NCI-H748 (cell line): ENCODE results near the gene BLOC1S1.

Experiments
- DNase-seq: peaks from one replicate; lab custom pipeline; 2025; ENCODE audit not compliant: unreplicated experiment; lab: John Stamatoyannopoulos, UW

BLOC1S1 gene

GRCh38 chr12:55715833-55716581, at the start of gene BLOC1S1:
TSS of gene BLOC1S1 (plus strand) at chr12:55716046. CDS start at chr12:55716052, 6 bp downstream.
- DNase-seq = peak; percentile 97

GRCh38 chr12:55666508-55666907, 49.3 kb upstream of the BLOC1S1 start:
- DNase-seq = no peak

GRCh38 chr12:55670276-55670675, 45.6 kb upstream of the BLOC1S1 start:
- DNase-seq = no peak

GRCh38 chr12:55671746-55672145, 44.1 kb upstream of the BLOC1S1 start:
- DNase-seq = no peak

- no peak for DNase-seq
Observed at GRCh38 chr12:55673638-55674037, 42.2 kb upstream of the BLOC1S1 start.

DNA sequence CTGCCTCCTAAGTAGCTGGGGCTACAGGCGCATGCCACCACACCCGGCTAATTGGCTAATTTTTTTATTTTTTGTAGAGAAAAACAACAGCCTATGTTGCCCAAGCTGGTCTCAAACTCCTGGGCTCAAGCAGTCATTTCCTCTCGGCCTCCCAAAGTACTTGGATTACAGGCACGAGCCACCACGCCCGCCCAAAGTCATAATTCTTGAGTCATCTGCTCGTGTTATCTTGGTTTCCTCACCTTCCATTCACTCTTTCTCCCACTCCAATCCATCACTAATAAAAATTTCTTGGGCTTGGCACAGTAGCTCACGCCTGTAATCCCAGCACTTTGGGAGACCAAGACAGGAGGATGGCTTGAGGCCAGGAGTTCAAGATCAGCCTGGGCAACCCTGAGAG, 40.2 kb upstream of the BLOC1S1 start:
- DNase-seq = no peak

- no peak for DNase-seq
Observed at GRCh38 chr12:55676707-55677106, 39.1 kb upstream of the BLOC1S1 start.

- DNase-seq = no peak
Observed at GRCh38 chr12:55679691-55680090, 36.2 kb upstream of the BLOC1S1 start.

GRCh38 chr12:55681142-55682077, 34.4 kb upstream of the BLOC1S1 start:
- DNase-seq = peak; percentile 20

DNA sequence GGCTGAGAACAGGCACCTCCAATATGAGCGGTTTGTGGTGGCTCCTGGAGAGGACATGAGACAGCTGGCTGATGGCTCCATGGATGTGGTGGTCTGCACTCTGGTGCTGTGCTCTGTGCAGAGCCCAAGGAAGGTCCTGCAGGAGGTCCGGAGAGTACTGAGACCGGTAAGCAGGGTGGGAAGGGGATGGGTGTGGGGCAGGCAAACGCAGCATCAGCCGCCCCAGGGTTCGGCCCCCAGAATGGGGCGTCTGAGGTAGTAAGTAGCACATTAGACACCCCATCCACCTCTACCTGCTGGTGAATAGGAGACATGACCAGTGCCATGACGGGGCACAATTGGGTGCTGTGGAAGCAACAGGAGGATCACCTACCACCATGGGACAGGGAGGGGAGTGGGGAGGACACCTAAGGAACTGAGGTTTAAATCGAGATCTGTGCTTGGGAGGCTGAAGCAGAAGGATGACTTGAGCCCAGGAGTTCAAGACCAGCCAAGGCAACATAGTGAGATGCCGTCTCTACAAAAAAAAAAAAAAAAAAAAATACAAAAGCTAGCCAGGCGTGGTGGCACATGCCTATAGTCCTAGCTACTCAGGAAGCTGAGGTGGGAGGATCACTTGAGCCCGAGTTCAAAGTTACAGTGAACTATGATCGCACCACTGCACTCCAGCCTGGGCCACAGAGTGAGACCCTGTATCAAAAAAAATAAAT, 33.6 kb upstream of the BLOC1S1 start:
- DNase-seq = no peak

DNA sequence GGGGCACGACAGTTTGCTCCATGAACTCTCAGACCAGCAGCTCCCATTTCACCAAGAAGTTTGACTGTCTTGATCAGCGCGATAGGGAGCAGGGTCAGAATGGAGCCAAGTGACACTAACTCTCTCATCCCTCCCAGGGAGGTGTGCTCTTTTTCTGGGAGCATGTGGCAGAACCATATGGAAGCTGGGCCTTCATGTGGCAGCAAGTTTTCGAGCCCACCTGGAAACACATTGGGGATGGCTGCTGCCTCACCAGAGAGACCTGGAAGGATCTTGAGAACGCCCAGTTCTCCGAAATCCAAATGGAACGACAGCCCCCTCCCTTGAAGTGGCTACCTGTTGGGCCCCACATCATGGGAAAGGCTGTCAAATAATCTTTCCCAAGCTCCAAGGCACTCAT, 32.2 kb upstream of the BLOC1S1 start:
- DNase-seq = no peak

- no peak for DNase-seq
Observed at GRCh38 chr12:55684761-55685370, 31.0 kb upstream of the BLOC1S1 start.

- no peak for DNase-seq
Observed at GRCh38 chr12:55685671-55686070, 30.2 kb upstream of the BLOC1S1 start.

GRCh38 chr12:55686366-55687010, 29.4 kb upstream of the BLOC1S1 start:
- no peak for DNase-seq

- DNase-seq = no peak
Observed at GRCh38 chr12:55687746-55688145, 28.1 kb upstream of the BLOC1S1 start.

DNA sequence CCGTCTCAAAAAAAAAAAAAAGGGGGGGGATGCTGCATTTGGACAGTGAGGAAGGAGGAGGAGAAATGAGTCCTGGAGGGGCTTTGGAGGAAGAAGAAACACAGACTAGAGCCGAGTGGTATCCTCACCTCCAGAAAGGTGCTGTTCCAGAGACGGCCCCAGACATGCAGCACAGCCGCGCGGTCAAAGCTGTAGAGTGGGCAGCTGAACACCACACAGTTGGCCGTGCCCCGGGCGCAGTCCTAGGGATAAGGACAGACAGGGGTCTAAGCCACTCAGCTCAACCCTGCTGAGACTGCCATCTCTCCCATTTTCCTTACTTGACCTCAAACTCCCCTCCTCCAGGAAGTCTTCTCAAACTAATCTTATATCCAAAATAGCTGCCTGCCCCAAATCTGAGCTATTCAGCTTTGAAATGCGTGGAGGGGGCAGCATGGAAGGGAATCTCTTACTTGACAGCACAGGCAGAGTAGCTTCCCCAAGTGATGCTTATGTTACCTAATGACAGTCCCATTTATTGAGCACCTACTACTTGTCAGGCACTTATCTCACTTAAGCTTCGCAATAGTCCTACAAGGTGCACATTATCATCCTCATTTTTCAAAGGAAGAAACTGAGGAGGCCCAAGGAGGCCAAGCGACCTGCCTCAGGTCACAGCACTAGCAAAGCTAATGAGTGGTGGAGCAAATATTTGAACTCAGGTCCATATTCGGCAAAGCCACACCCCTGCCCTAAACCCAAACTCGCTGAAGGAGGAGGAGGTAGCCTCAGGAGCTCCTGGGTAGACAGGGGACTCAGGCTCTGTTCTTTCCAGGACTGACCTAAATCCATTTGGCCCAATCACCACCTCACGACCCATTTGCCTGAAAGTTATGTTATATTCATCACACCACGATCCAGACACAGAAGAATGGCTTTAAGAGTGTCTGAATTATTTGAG, 26.9 kb upstream of the BLOC1S1 start:
- no peak for DNase-seq

GRCh38 chr12:55692631-55693322, 23.1 kb upstream of the BLOC1S1 start:
- no peak for DNase-seq

GRCh38 chr12:55693323-55694187, 22.3 kb upstream of the BLOC1S1 start:
- DNase-seq = no peak
